Activated T-helper 9 cell treated with anti-CD3 and anti-CD28 coated beads, Interleukin-2, amount 50 U/mL, for 16 hours (primary cell): Measurements from ENCODE around the gene KIRREL3.

Experiments used
- DNase-seq: peaks from one replicate; pipeline ENCODE4 v3.0.0-alpha.2; 2020; ENCODE audit warnings: low read depth

Gene KIRREL3

GRCh38 chr11:126870021-126870420, 130.5 kb downstream of the KIRREL3 start:
- no peak for DNase-seq

- no peak for DNase-seq
Observed at GRCh38 chr11:126868741-126869140, 131.8 kb downstream of the KIRREL3 start.

DNA sequence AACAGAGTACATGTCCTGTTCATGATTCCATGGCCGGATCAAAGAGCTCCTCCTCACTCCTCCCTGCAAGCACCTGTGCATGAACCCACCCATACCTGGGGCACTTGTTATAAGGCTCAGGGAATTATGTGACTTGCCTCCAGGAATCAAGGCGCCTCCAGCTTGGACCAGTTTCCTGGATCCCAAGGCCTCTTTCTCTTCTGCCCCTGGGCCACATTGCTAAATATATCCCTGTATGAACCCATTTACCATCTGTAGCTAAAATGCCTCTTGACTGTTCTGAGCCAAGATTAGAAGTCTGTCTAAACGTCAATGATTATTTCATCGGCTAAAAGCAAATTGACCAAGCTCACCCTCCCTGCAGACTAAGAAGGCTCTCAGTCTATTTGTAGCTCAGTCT, 135.6 kb downstream of the KIRREL3 start:
- no peak for DNase-seq

GRCh38 chr11:126863294-126863997, 137.1 kb downstream of the KIRREL3 start:
- DNase-seq, result no peak

- DNase-seq, result no peak
Observed at GRCh38 chr11:126862664-126863243, 137.8 kb downstream of the KIRREL3 start.

GRCh38 chr11:126861796-126862459, 138.6 kb downstream of the KIRREL3 start:
- DNase-seq, result no peak

DNA sequence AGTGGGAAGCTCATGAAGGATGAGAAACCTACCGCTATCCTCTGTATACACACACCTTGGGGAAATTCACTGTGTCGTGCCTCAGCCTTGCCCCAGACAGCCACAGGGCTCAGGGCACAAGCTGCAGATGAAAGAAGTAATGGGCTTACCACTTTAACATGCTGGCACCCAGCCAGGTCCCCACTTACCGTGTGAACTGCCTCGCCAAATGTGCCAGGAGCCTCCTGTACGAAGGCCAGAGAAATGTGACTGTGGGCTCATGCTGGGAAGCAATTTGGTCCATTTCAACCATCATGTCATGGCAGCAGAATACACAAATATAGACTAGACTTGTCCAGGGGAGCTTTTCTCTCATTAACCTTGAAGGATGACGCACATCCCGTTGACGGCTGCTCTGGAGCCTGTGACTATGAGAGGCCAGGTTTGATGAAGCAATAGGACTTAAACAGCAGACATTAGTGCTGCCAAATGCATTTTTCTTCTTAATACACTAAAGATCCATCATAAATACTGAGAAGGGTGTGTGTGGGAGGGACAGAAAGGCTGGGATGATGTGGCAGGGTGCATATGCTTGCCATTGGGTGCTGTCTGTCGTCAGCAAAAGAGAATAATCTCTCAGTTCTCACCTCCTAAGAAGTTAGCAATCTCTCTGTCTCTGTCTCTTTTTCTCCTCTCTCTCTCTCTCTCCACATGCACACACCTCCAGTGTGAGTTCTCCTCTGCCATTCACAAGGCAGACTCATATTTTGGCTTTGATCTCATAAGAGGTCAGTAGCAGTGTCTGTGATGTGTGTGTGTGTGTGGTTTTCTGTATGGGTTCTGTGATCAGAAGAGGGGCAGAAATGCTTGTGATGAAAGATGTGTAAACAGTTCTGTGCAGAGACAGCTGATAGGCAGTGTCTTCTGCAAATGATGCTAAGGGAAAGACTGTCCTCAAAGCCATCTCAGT, 142.4 kb downstream of the KIRREL3 start:
- DNase-seq, result no peak

- no peak for DNase-seq
Observed at GRCh38 chr11:126855536-126855935, 145.0 kb downstream of the KIRREL3 start.

DNA sequence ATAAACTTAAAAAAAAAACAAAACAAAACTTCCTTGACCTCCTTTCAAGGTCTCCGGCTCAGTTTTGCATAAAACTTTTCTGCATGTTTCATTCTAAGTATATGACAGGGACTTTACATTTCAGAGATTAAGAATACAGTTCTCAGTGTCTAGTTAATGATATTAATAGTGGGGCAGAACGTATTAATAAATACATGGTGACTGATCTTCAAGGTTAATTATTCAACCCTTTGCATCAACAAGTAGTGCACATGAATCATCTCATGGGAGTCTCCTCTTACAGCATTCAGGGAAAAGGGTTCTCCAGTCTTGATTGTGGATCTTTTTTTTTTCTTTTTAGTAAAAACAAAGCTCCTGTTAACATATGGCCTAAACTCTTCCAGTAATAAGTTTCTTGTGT, 146.8 kb downstream of the KIRREL3 start:
- DNase-seq, result no peak

DNA sequence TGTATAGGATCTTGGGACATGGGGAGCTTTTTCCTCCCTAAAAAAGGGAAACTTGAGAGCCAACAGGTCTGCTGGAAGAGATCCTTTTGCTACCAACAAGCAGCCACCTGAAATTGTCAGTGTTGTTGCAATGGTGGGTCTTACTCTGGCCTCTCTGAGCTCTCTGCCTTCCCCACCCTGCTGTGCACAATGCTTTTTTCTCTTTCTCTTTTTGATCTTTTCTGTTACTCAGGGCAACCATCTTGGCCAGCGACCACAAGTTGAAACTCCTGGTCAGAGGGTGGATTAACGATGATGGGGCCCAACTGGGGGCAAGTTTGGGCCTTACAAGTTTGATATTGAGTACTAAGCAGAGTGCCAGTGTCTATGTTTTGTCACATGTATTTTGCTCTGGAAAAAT, 155.8 kb downstream of the KIRREL3 start:
- DNase-seq, result no peak

GRCh38 chr11:126843096-126843495, 157.5 kb downstream of the KIRREL3 start:
- no peak for DNase-seq

- DNase-seq, result no peak
Observed at GRCh38 chr11:126841999-126842398, 158.6 kb downstream of the KIRREL3 start.

GRCh38 chr11:126840975-126841374, 159.6 kb downstream of the KIRREL3 start:
- DNase-seq, result no peak

DNA sequence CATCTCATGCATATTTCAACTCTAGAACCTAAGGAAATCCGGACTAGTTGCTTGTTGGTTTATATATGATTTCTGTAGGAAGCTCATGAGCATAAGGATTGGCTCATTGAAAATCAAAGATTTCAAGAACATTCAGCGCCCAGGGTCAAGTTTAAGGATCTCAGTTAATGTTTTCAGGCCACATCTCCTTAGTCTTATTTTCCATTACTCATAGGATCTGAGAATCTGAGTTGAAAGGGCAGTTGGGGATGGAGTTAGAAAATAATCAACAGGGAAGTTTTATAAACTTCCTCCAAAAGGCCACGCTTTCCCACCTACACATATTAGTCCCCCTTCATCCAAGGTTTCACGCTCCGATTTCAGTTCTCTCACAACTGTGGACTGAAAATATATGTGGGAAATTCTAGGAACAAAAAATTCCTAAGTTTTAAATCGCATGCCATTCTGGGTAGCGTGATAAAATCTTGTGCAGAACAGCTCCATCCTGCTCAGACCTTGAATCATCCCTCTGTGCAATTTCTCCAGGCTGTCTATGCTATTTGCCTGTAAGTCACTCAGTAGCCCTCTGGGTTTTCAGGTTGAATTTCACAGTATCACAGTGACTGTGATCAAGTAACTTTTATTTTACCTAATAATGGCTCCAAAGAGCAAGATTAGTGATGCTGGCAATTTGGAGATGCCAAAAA, 160.2 kb downstream of the KIRREL3 start:
- DNase-seq, result no peak

DNA sequence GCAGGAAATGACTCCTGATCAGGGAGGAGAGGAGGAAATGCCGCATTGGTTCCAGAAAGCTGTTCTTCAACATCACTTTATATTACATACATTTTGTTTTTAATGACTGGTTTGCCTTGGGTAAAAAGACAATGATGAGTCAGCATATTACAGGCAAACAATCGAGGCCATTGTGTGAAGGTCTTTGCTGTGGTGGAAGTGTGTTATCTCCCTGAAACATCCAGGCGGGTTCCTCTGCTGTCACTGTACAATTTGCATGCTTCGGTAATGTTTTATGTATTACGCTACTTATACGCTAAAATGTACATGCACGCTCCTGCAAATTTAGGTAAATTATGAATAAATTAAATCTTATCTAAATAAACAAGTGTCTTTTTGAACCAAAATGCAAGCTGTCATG, 161.1 kb downstream of the KIRREL3 start:
- DNase-seq, result no peak

- DNase-seq, result no peak
Observed at GRCh38 chr11:126838779-126839178, 161.8 kb downstream of the KIRREL3 start.

- no peak for DNase-seq
Observed at GRCh38 chr11:126837581-126837980, 163.0 kb downstream of the KIRREL3 start.

- no peak for DNase-seq
Observed at GRCh38 chr11:126834573-126834972, 166.0 kb downstream of the KIRREL3 start.

GRCh38 chr11:126834149-126834548, 166.4 kb downstream of the KIRREL3 start:
- DNase-seq, result no peak

DNA sequence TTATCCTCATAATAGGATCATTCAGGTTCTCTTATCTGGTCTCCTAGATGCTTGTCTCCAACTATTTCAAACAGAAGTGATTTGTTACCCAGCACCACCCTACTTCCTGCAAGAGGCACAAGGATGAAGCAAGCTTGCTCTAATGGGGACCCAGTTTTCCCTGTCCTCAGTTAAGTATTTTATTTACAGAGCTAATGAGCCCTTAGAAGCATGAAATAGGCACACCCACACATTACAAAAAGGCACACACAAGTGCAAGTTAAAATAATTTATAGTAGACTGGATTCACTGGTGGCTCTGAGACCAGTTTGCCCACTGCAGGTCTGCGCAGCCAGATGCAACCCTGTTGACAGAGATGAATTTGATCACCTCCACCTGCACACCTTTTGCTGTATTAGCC, 167.5 kb downstream of the KIRREL3 start:
- no peak for DNase-seq

DNA sequence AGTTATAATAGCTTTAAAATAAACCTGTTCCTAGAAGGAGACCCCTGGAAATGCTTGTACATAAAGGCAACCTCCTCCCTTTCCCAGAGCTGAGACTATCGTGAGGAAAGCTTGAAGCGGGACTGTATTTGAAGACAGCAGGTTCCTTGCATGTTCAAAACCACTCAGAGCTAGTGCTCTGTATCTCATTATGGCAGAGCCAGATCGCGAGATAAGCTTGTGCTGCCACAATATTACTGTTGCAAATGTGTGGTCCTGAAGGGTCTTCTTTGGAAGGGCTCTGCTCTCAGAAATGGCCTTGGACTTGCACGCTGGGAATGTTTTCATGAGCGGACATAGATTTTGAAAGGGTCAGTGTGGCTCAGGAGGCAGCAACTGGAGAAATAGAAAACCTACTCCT, 168.2 kb downstream of the KIRREL3 start:
- no peak for DNase-seq
